Measurements from ENCODE around the gene BRI3. TPM values are rescaled to one million over a fixed set of nuclear protein-coding genes. Genes with fewer than 3 reads are reported as not detected.

BRI3 gene
- total and polyA plus RNA-seq, 2 donors (not counting 1 experiment from before 2014, with no cell fraction given), result 104 to 172 TPM

GRCh38 chr7:98233219-98234070, 48.0 kb upstream of the BRI3 start:
- no peak for TF ChIP-seq EZH2 (IDR thresholded peaks at IDR 0.05; ENCODE audit: low read length, missing control alignments)
- no peak for TF ChIP-seq CTCF (conservative IDR thresholded peaks at IDR 0.05 in 1 of 2, IDR thresholded peaks at IDR 0.05 in 1 of 2; ENCODE audit: low read depth in 1 of 2, low read length in 2 of 2)
- no peak overlapping the region for H2AFZ ChIP-seq (ENCODE audit: low read length)
- H3K4me3 ChIP-seq (replicated peaks in 1 of 4; ENCODE audit: control extremely low read depth in 1 of 4, insufficient read depth in 1 of 4, low read depth in 3 of 4, low read length in 4 of 4), result no peak overlapping the region
- no peak overlapping the region for H3K9ac ChIP-seq (ENCODE audit: insufficient read depth, low read length)
- no peak for DNase-seq (ENCODE audit: low read depth in 2 of 2)
- no peaks in the 10 kb centered on the region for H4K20me1 ChIP-seq (ENCODE audit: control insufficient read depth, extremely low read depth, insufficient read depth, low read length)
- H3K27me3 ChIP-seq (ENCODE audit: control insufficient read depth, insufficient read depth, low read length), result no peaks in the 10 kb centered on the region
- no peak overlapping the region for H3K27ac ChIP-seq (ENCODE audit: insufficient read depth, low read length)
- H3K9me3 ChIP-seq (ENCODE audit: control insufficient read depth, insufficient read depth, low read depth, low read length), result no peaks in the 10 kb centered on the region
- H3K36me3 ChIP-seq (ENCODE audit: control insufficient read depth, insufficient read depth, low read length), result peaks cover 7% of the 10 kb centered on the region
- no peaks in the 10 kb centered on the region for H3K79me2 ChIP-seq (ENCODE audit: control insufficient read depth, insufficient read depth, low read length)
- no peak overlapping the region for H3K4me2 ChIP-seq (ENCODE audit: extremely low read depth, insufficient read depth, low read length)
- H3K4me1 ChIP-seq (ENCODE audit: control insufficient read depth, extremely low read depth, insufficient read depth, low read length), result no peaks in the 10 kb centered on the region

GRCh38 chr7:98234429-98235147, 46.9 kb upstream of the BRI3 start:
- Histone ChIP-seq H3K9ac (ENCODE audit: insufficient read depth, low read length) (no peak overlapping the region), H3K79me2 (ENCODE audit: control insufficient read depth, insufficient read depth, low read length) (no peaks in the 10 kb centered on the region), H3K4me1 (ENCODE audit: control insufficient read depth, extremely low read depth, insufficient read depth, low read length) (no peaks in the 10 kb centered on the region), H3K9me3 (ENCODE audit: control insufficient read depth, insufficient read depth, low read depth, low read length) (no peaks in the 10 kb centered on the region), H3K4me3 (replicated peaks in 1 of 4; ENCODE audit: control extremely low read depth in 1 of 4, insufficient read depth in 1 of 4, low read depth in 3 of 4, low read length in 4 of 4) (no peak overlapping the region), H4K20me1 (ENCODE audit: control insufficient read depth, extremely low read depth, insufficient read depth, low read length) (no peaks in the 10 kb centered on the region), H3K4me2 (ENCODE audit: extremely low read depth, insufficient read depth, low read length) (no peak overlapping the region), H2AFZ (ENCODE audit: low read length) (no peak overlapping the region), H3K36me3 (ENCODE audit: control insufficient read depth, insufficient read depth, low read length) (peaks cover 8% of the 10 kb centered on the region), H3K27ac (ENCODE audit: insufficient read depth, low read length) (no peak overlapping the region), H3K27me3 (ENCODE audit: control insufficient read depth, insufficient read depth, low read length) (no peaks in the 10 kb centered on the region)
- DNase-seq (ENCODE audit: low read depth in 2 of 2), result peak in 1 of 2 donors; percentile 19
- TF ChIP-seq EZH2 (IDR thresholded peaks at IDR 0.05; ENCODE audit: low read length, missing control alignments) (no peak), CTCF (conservative IDR thresholded peaks at IDR 0.05 in 1 of 2, IDR thresholded peaks at IDR 0.05 in 1 of 2; ENCODE audit: low read depth in 1 of 2, low read length in 2 of 2) (peak; percentile 15 to 19)

GRCh38 chr7:98235901-98236300, 45.6 kb upstream of the BRI3 start:
- H3K27ac ChIP-seq (ENCODE audit: insufficient read depth, low read length), result no peak overlapping the region
- H2AFZ ChIP-seq (ENCODE audit: low read length), result no peak overlapping the region
- H3K4me1 ChIP-seq (ENCODE audit: control insufficient read depth, extremely low read depth, insufficient read depth, low read length), result no peaks in the 10 kb centered on the region
- H3K4me2 ChIP-seq (ENCODE audit: extremely low read depth, insufficient read depth, low read length), result no peak overlapping the region
- no peaks in the 10 kb centered on the region for H3K79me2 ChIP-seq (ENCODE audit: control insufficient read depth, insufficient read depth, low read length)
- H4K20me1 ChIP-seq (ENCODE audit: control insufficient read depth, extremely low read depth, insufficient read depth, low read length), result no peaks in the 10 kb centered on the region
- H3K36me3 ChIP-seq (ENCODE audit: control insufficient read depth, insufficient read depth, low read length), result peaks cover 8% of the 10 kb centered on the region
- no peak overlapping the region for H3K9ac ChIP-seq (ENCODE audit: insufficient read depth, low read length)
- no peaks in the 10 kb centered on the region for H3K27me3 ChIP-seq (ENCODE audit: control insufficient read depth, insufficient read depth, low read length)
- DNase-seq (ENCODE audit: low read depth in 2 of 2), result no peak
- TF ChIP-seq EZH2 (IDR thresholded peaks at IDR 0.05; ENCODE audit: low read length, missing control alignments), result no peak
- no peak for TF ChIP-seq CTCF (conservative IDR thresholded peaks at IDR 0.05 in 1 of 2, IDR thresholded peaks at IDR 0.05 in 1 of 2; ENCODE audit: low read depth in 1 of 2, low read length in 2 of 2)
- no peaks in the 10 kb centered on the region for H3K9me3 ChIP-seq (ENCODE audit: control insufficient read depth, insufficient read depth, low read depth, low read length)
- no peak overlapping the region for H3K4me3 ChIP-seq (replicated peaks in 1 of 4; ENCODE audit: control extremely low read depth in 1 of 4, insufficient read depth in 1 of 4, low read depth in 3 of 4, low read length in 4 of 4)
